Left ventricle myocardium inferior (tissue), 1 donor: Measurements from ENCODE around the gene ZRSR2. TPM values are rescaled to one million over a fixed set of nuclear protein-coding genes. Genes with fewer than 3 reads are reported as not detected.

Experiments
- DNase-seq: peaks from one replicate; pipeline ENCODE4 v3.0.0-alpha.2; 2020
- H3K27ac ChIP-seq: fragments of 200-600 bp; replicated peaks from 2 replicates; pipeline ENCODE4 v1.8.0; 2021
- H3K27me3 ChIP-seq: fragments of 200-600 bp; 2 replicates; pipeline ENCODE4 v1.8.0; 2021; ENCODE audit warnings: low read depth
- H3K36me3 ChIP-seq: fragments of 200-600 bp; 2 replicates; pipeline ENCODE4 v1.8.0; 2021
- H3K4me1 ChIP-seq: fragments of 200-600 bp; 2 replicates; pipeline ENCODE4 v1.8.0; 2021
- H3K4me3 ChIP-seq: fragments of 200-600 bp; 2 replicates; pipeline ENCODE4 v1.8.0; 2021; ENCODE audit warnings: mild to moderate bottlenecking, moderate library complexity
- H3K9me3 ChIP-seq: fragments of 200-600 bp; replicated peaks from 2 replicates; pipeline ENCODE4 v1.8.0; 2021
- CTCF ChIP-seq: fragments of 200-600 bp; IDR thresholded peaks from 2 replicates; pipeline ENCODE4 v1.8.0; 2021; ENCODE audit warnings: antibody characterized with exemption, mild to moderate bottlenecking, borderline replicate concordance
- intact Hi-C: fragments of 100-400 bp; cut with micrococcal nuclease; formaldehyde crosslinking; loops from one replicate; pipeline ENCODE4 v1.11.0; 2022
- total RNA-seq: library from RNA; stranded (reverse); fragmentation: NEBNext Ultra II Directional; extraction: Animal tissue kit (Norgen Biotek cat#: 25700); gene quantifications from one replicate; pipeline ENCODE4 v1.2.1, GENCODE V29; 2021
- donor health status: DM: no; HTN: yes; CAD: no; lungs with severe emphysema.

ZRSR2 gene
- total RNA-seq, 1 donor from 2014 or later: 7.8 TPM

GRCh38 chrX:15748841-15749240, 41.4 kb upstream of the ZRSR2 start:
- Histone ChIP-seq H3K36me3 (no peaks in the 10 kb centered on the region), H3K4me1 (peaks cover 18% of the 10 kb centered on the region), H3K27ac (peak overlapping the region; percentile 82), H3K27me3 (no peaks in the 10 kb centered on the region), H3K4me3 (no peak overlapping the region), H3K9me3 (no peaks in the 10 kb centered on the region)
- TF ChIP-seq CTCF: no peak
- intact Hi-C loops: no loop called here
- DNase-seq: no peak

GRCh38 chrX:15749642-15750610, 40.4 kb upstream of the ZRSR2 start:
- Histone ChIP-seq H3K27ac (peak overlapping the region; percentile 82), H3K4me3 (no peak overlapping the region), H3K4me1 (peaks cover 14% of the 10 kb centered on the region), H3K9me3 (no peaks in the 10 kb centered on the region), H3K27me3 (no peaks in the 10 kb centered on the region), H3K36me3 (no peaks in the 10 kb centered on the region)
- DNase-seq: peak; percentile 16
- intact Hi-C loops: no loop called here
- TF ChIP-seq CTCF: no peak

GRCh38 chrX:15750611-15751154, 39.6 kb upstream of the ZRSR2 start:
- no peak for TF ChIP-seq CTCF
- H3K27me3 ChIP-seq: no peaks in the 10 kb centered on the region
- no peaks in the 10 kb centered on the region for H3K9me3 ChIP-seq
- peaks cover 14% of the 10 kb centered on the region for H3K4me1 ChIP-seq
- DNase-seq: no peak
- intact Hi-C loops: no loop called here
- no peaks in the 10 kb centered on the region for H3K36me3 ChIP-seq
- peak overlapping the region; percentile 82 for H3K27ac ChIP-seq
- no peak overlapping the region for H3K4me3 ChIP-seq

- no peaks in the 10 kb centered on the region for H3K27me3 ChIP-seq
- H3K9me3 ChIP-seq: no peaks in the 10 kb centered on the region
- H3K27ac ChIP-seq: peak overlapping the region; percentile 82
- TF ChIP-seq CTCF: no peak
- intact Hi-C loops: no loop called here
- no peak overlapping the region for H3K4me3 ChIP-seq
- H3K36me3 ChIP-seq: no peaks in the 10 kb centered on the region
- no peak for DNase-seq
- H3K4me1 ChIP-seq: peaks cover 14% of the 10 kb centered on the region
Observed at GRCh38 chrX:15751155-15751819, 39.0 kb upstream of the ZRSR2 start.

- Histone ChIP-seq H3K9me3 (no peaks in the 10 kb centered on the region), H3K36me3 (no peaks in the 10 kb centered on the region), H3K27me3 (no peaks in the 10 kb centered on the region), H3K4me3 (no peak overlapping the region), H3K4me1 (peaks cover 8% of the 10 kb centered on the region), H3K27ac (no peak overlapping the region)
- no peak for DNase-seq
- intact Hi-C loops: no loop called here
- TF ChIP-seq CTCF: no peak
Observed at GRCh38 chrX:15755091-15755490, 35.2 kb upstream of the ZRSR2 start.
